Measurements from ENCODE around the gene FREM1. TPM values are rescaled to one million over a fixed set of nuclear protein-coding genes. Genes with fewer than 3 reads are reported as not detected.

Gene FREM1
- total and polyA plus RNA-seq, 2 of the 13 experiments (the other 11 are each of a cell fraction or from before 2014, with no cell fraction given) = 64.3 to 202 TPM

DNA sequence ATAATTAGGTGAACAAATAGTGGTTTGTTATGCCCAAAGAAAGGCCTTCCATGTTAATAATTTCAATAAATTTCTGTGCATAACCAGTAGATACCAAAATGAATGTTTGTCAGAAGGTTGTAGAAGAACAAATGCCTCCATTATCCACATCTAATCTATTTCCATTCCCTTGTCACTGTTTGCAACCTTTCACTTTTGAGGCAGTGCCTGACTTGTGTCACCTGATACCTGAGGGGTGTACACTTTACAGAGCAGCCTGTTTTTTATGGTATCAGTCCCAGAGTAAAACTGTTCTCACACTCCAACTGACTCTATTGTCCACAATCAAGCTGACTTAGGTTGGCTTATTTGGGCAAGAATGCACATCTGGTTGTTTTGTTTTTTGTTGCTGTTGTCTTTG is 40.1 kb downstream of the FREM1 start:
- ChIA-PET POLR2A (interaction anchor here (1.3 to 1.7 kb wide), 2 partner anchors 40 to 92 kb away, joined by 8 to 12 read pairs; partner anchors contain the start of gene FREM1), CTCF (ENCODE audit: low intra/inter-chr PET ratio, low total read pairs) (no interaction called here)
- Histone ChIP-seq H3K9me3 (ENCODE audit: low read length) (no peaks in the 10 kb centered on the region), H3K36me3 (replicated peaks in 1 of 2; ENCODE audit: control insufficient read depth in 1 of 2, insufficient read depth in 2 of 2, low read length in 2 of 2) (no peaks in the 10 kb centered on the region; a peak in 2 of 5 replicates), H3K4me3 (replicated peaks in 1 of 3; ENCODE audit: insufficient read depth in 1 of 3, low read depth in 2 of 3, low read length in 3 of 3) (peak overlapping the region in 1 of 3 experiments; percentile 23; a peak in 1 of 6 replicates), H4K20me1 (ENCODE audit: insufficient read depth, low read length) (peaks cover 16% of the 10 kb centered on the region), H3K4me1 (ENCODE audit: insufficient read depth, low read length) (peaks cover 17% of the 10 kb centered on the region), H3K27me3 (ENCODE audit: control insufficient read depth in 1 of 2, insufficient read depth in 2 of 2, low read length in 2 of 2) (no peaks in the 10 kb centered on the region; a peak in 3 of 5 replicates), H3K4me2 (ENCODE audit: low read depth, low read length) (peak overlapping the region; percentile 81), H3K9ac (ENCODE audit: insufficient read depth, low read depth, low read length) (peak overlapping the region; percentile 97), H2AFZ (ENCODE audit: low read length) (no peak overlapping the region), H3K79me2 (ENCODE audit: insufficient read depth, low read length) (peaks cover 38% of the 10 kb centered on the region), H3K27ac (ENCODE audit: extremely low read length, insufficient read depth, low read length) (peak overlapping the region; percentile 98)
- TF ChIP-seq MAFF (IDR thresholded peaks at IDR 0.05; ENCODE audit: low read depth, low read length) (no peak), POLR2G (IDR thresholded peaks at IDR 0.05; ENCODE audit: low read depth, low read length) (0 out of 2 replicates have a peak, but pooled peaks have one; percentile 32), RBFOX2 (IDR thresholded peaks at IDR 0.05; ENCODE audit: low read depth, low read length) (0 out of 2 replicates have a peak, but pooled peaks have one; percentile 39), ZNF292 (CRISPR knock-in tag; IDR thresholded peaks at IDR 0.05; ENCODE audit: borderline replicate concordance, low read depth) (peak; percentile 25; the same call in 1 of the 2 replicates), ZNF232 (CRISPR knock-in tag; IDR thresholded peaks at IDR 0.05; ENCODE audit: borderline replicate concordance) (no peak), ZNF580 (CRISPR knock-in tag; IDR thresholded peaks at IDR 0.05; ENCODE audit: borderline replicate concordance, low read depth) (no peak), MBNL3 (CRISPR knock-in tag; conservative IDR thresholded peaks at IDR 0.05) (no peak), SAP130 (CRISPR knock-in tag; IDR thresholded peaks at IDR 0.05; ENCODE audit: low read depth) (peak; percentile 35; the same call in 1 of the 2 replicates), ATRX (CRISPR knock-in tag; IDR thresholded peaks at IDR 0.05; ENCODE audit: borderline replicate concordance) (no peak), SIX1 (CRISPR knock-in tag; IDR thresholded peaks at IDR 0.05; ENCODE audit: borderline replicate concordance) (peak; percentile 87; the same call in 1 of the 2 replicates), ZNF432 (CRISPR knock-in tag; IDR thresholded peaks at IDR 0.05; ENCODE audit: borderline replicate concordance) (no peak)
- TF ChIP-seq, protein P1, sequence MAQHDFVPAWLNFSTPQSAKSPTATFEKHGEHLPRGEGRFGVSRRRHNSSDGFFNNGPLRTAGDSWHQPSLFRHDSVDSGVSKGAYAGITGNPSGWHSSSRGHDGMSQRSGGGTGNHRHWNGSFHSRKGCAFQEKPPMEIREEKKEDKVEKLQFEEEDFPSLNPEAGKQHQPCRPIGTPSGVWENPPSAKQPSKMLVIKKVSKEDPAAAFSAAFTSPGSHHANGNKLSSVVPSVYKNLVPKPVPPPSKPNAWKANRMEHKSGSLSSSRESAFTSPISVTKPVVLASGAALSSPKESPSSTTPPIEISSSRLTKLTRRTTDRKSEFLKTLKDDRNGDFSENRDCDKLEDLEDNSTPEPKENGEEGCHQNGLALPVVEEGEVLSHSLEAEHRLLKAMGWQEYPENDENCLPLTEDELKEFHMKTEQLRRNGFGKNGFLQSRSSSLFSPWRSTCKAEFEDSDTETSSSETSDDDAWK (CRISPR knock-in tag; IDR thresholded peaks at IDR 0.05) = no peak
- ATAC-seq (no peak), FAIRE-seq (no peak), DNase-seq (ENCODE audit: low spot score) (no peak)
- intact Hi-C loops (cut with micrococcal nuclease; ENCODE audit: unreplicated experiment) = no loop called here
- in situ Hi-C loops (cut with HindIII; ENCODE audit: extremely low pct_ligation_motif_present, low pct_unique_long_range_greater_than_20kb) = no loop called here
- no TSS peak for BruUV-seq (replicated peaks)
